ENCODE data around the gene SLC35B2.

DNA sequence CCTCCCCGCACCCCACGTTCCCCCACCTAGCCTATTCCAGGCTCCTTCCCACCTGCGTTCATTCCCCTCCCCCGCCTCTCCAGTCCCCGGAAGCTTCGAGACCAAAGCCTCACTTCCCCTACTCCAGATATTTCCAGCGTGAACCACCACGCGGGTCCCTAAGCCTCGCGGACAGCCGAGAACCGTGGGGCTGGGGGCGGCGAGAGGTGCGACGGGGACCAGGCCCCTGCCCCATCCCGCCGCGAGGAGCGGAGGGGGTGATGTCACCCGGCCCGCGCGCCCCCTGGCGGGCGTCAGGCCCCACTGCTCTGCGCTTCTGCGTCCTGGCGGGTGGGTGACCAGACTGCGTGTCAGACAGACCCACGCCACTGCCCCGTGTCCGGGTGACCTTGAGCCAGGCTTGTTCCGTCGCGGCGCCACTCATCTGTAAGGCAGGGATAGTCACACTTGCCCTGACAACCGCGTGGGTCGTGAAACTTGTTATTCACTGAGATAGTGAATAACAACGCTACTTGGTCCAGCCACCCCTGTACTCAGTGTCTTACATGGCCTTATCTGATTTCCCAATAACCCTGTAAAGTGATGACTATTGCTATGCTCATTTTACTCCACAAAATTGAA is 19.4 kb downstream of the SLC35B2 start:
- TF ChIP-seq EZH2 (IDR thresholded peaks at IDR 0.05; ENCODE audit: low read depth, unreplicated experiment) (no peak), CTCF (conservative IDR thresholded peaks at IDR 0.05; ENCODE audit: low read depth in 2 of 2) (peak; percentile 84 to 87)

Data from GM23338 (cell line).